IMR-90 (cell line): ENCODE data around the gene GJC1. TPM values are rescaled to one million over a fixed set of nuclear protein-coding genes. Genes with fewer than 3 reads are reported as not detected.

Experiments
- ATAC-seq: fragments of 200-7000 bp; cut with Tn5 transposase; 2 replicates; pipeline ENCODE4 v1.9.1; 2020; ENCODE audit warnings: low read depth, mild to moderate bottlenecking, moderate library complexity
- BruUV-seq: library from RNA; stranded (reverse); fragments of 400-500 nt; replicated peaks from 2 replicates; lab custom pipeline; 2021; lab: Mats Ljungman, UMichigan
- CTCF ChIA-PET: fragments of 300-600 bp; formaldehyde crosslinking; extraction: SDS; loops from one replicate; lab custom pipeline; 2021; ENCODE audit warnings: antibody characterized with exemption; lab: Yijun Ruan, JAX
- POLR2A ChIA-PET: fragments of 300-600 bp; sonication (Branson Sonifier 250); formaldehyde crosslinking; loops from one replicate; lab custom pipeline; 2022; ENCODE audit warnings: antibody characterized with exemption; ENCODE audit not compliant: unreplicated experiment; lab: Charles Lee
- DNase-seq: peaks from one replicate; pipeline ENCODE4 v3.0.0; 2013
- H2AFZ ChIP-seq: replicated peaks from 2 replicates; pipeline ENCODE3; 2013; ENCODE audit warnings: low read length, mild to moderate bottlenecking; ENCODE audit not compliant: poor library complexity
- H2AK5ac ChIP-seq: 2 replicates; pipeline ENCODE4 v1.6.1; 2013; ENCODE audit warnings: low read depth, low read length, inconsistent platforms
- H2AK9ac ChIP-seq: replicated peaks from 2 replicates; pipeline ENCODE3; 2013; ENCODE audit warnings: mild to moderate bottlenecking, low read depth, low read length, moderate library complexity; ENCODE audit not compliant: poor library complexity
- H2BK120ac ChIP-seq: 2 replicates; pipeline ENCODE4 v1.6.1; 2013; ENCODE audit warnings: low read depth, low read length, inconsistent platforms
- H2BK15ac ChIP-seq: 3 replicates; pipeline ENCODE4 v1.6.1; 2013; ENCODE audit warnings: low read depth, low read length, inconsistent platforms
- H2BK20ac ChIP-seq: 2 replicates; pipeline ENCODE4 v1.6.1; 2013; ENCODE audit warnings: low read depth, mild to moderate bottlenecking, inconsistent platforms, low read length, moderate library complexity
- H2BK5ac ChIP-seq: 2 replicates; pipeline ENCODE4 v1.6.1; 2013; ENCODE audit warnings: mild to moderate bottlenecking, low read depth, low read length, inconsistent platforms; ENCODE audit not compliant: poor library complexity, severe bottlenecking
- H3K14ac ChIP-seq: replicated peaks from 2 replicates; pipeline ENCODE4 v1.6.1; 2013; ENCODE audit warnings: low read depth, low read length, inconsistent platforms
- H3K18ac ChIP-seq: 2 replicates; pipeline ENCODE4 v1.6.1; 2013; ENCODE audit warnings: low read depth, low read length, control low read depth
- H3K23ac ChIP-seq: 2 replicates; pipeline ENCODE4 v1.6.1; 2013; ENCODE audit warnings: low read depth, low read length, inconsistent platforms
- H3K27ac ChIP-seq: 2 replicates; pipeline ENCODE4 v1.5.1; 2013; ENCODE audit warnings: mild to moderate bottlenecking, control low read depth, low read length; ENCODE audit not compliant: insufficient read depth
- H3K27me3 ChIP-seq: 2 replicates; pipeline ENCODE4 v1.6.1; 2013; ENCODE audit warnings: low read length; ENCODE audit not compliant: control insufficient read depth, insufficient read depth
- H3K36me3 ChIP-seq: 2 replicates; pipeline ENCODE4 v1.6.1; 2013; ENCODE audit warnings: low read length, mixed read lengths; ENCODE audit not compliant: control insufficient read depth, insufficient read depth
- H3K4ac ChIP-seq: 2 replicates; pipeline ENCODE4 v1.6.1; 2013; ENCODE audit warnings: low read depth, low read length, inconsistent platforms
- H3K4me1 ChIP-seq: 2 replicates; pipeline ENCODE4 v1.6.1; 2013; ENCODE audit warnings: low read length, mixed read lengths; ENCODE audit not compliant: control insufficient read depth, insufficient read depth
- H3K4me2 ChIP-seq: 2 replicates; pipeline ENCODE4 v1.6.1; 2013; ENCODE audit warnings: low read depth, mild to moderate bottlenecking, control low read depth, low read length, moderate library complexity
- H3K4me3 ChIP-seq: 2 replicates; pipeline ENCODE4 v1.5.1; 2013; ENCODE audit warnings: low read depth, mild to moderate bottlenecking, control low read depth, low read length, moderate library complexity; ENCODE audit not compliant: insufficient read depth
- H3K56ac ChIP-seq: 2 replicates; pipeline ENCODE4 v1.6.1; 2013; ENCODE audit warnings: low read length, inconsistent platforms; ENCODE audit not compliant: insufficient read depth; ENCODE audit errors: extremely low read depth
- H3K79me1 ChIP-seq, 2 experiments: 2 replicates each; pipeline ENCODE4 v1.6.1; 2013; ENCODE audit warnings: low read length in 2 of 2, inconsistent platforms in 1 of 2, low read depth in 1 of 2
- H3K9ac ChIP-seq: 2 replicates; pipeline ENCODE4 v1.6.1; 2013; ENCODE audit warnings: low read depth, low read length, control low read depth
- H3K9me1 ChIP-seq: 2 replicates; pipeline ENCODE4 v1.6.1; 2013; ENCODE audit warnings: low read length, inconsistent platforms; ENCODE audit not compliant: insufficient read depth
- H3K9me3 ChIP-seq: 2 replicates; pipeline ENCODE4 v1.6.1; 2013; ENCODE audit warnings: low read length; ENCODE audit not compliant: control insufficient read depth, insufficient read depth
- H4K20me1 ChIP-seq: 2 replicates; pipeline ENCODE4 v1.6.1; 2013; ENCODE audit warnings: low read length, inconsistent platforms; ENCODE audit not compliant: insufficient read depth
- H4K5ac ChIP-seq: 2 replicates; pipeline ENCODE4 v1.6.1; 2013; ENCODE audit warnings: mild to moderate bottlenecking, low read depth, low read length, control low read depth
- H4K8ac ChIP-seq, 2 experiments: 2 replicates each; pipeline ENCODE4 v1.6.1; 2013; ENCODE audit warnings: low read depth in 2 of 2, low read length in 2 of 2, control low read depth in 1 of 2, inconsistent platforms in 1 of 2
- H4K91ac ChIP-seq: 2 replicates; pipeline ENCODE4 v1.6.1; 2013; ENCODE audit warnings: low read depth, low read length, inconsistent platforms; ENCODE audit not compliant: insufficient read depth
- BHLHE40 ChIP-seq: fragments of 150-350 bp; IDR thresholded peaks from 2 replicates; pipeline ENCODE4 v1.6.1; 2016; ENCODE audit warnings: mild to moderate bottlenecking, low read depth, low read length
- MAFK ChIP-seq: IDR thresholded peaks from 2 replicates; pipeline ENCODE4 v1.6.1; 2012; ENCODE audit warnings: low read depth, low read length, improper control_type of control experiment
- RAD21 ChIP-seq: IDR thresholded peaks from 2 replicates; pipeline ENCODE4 v1.6.1; 2012; ENCODE audit warnings: low read length, improper control_type of control experiment
- WGBS, 2 experiments: methylation state at CpG; one replicate each; pipeline versions ENCODE4 v1.1.5 to v1.1.7; 2013; ENCODE audit warnings: missing lambda C conversion rate in 2 of 2; ENCODE audit not compliant: insufficient read length in 1 of 2; ENCODE audit errors: extremely low coverage in 2 of 2; 5-methylcytosine and 5-hydroxymethylcytosine counted together
- dilution Hi-C: fragments of 300-500 bp; cut with HindIII; formaldehyde crosslinking; loops from one replicate; pipeline ENCODE4 v1.14.3; 2018; ENCODE audit warnings: low sequenced_read_pairs; ENCODE audit not compliant: unreplicated experiment
- in situ Hi-C: fragments of 300-500 bp; cut with MboI; formaldehyde crosslinking; loops from 3 replicates; pipeline ENCODE4 v1.14.3; 2019; ENCODE audit warnings: low sequenced_read_pairs, inconsistent platforms, mixed read lengths
- intact Hi-C: fragments of 100-400 bp; cut with micrococcal nuclease; formaldehyde crosslinking; loops from 2 replicates; pipeline ENCODE4 v1.10.0; 2022
- polyA plus RNA-seq, 3 experiments: library from polyadenylated mRNA; depleted of rRNA; stranded (reverse); fragments of >200 nt; gene quantifications; 2 replicates each; pipeline ENCODE4 v1.2.3, GENCODE V29; 2012; ENCODE audit warnings: low replicate concordance in 1 of 3
- total RNA-seq: library from RNA; depleted of rRNA; stranded (reverse); fragments of >200 nt; gene quantifications from 2 replicates; pipeline ENCODE4 v1.2.3, GENCODE V29; 2012

GJC1 gene
- total and polyA plus RNA-seq, 2 of the 4 experiments (the other 2 are of a cell fraction): 23.9 to 69.7 TPM

GRCh38 chr17:44865931-44866330, 35.8 kb upstream of the GJC1 start:
- Histone ChIP-seq H3K9ac (no peak overlapping the region), H4K20me1 (no peaks in the 10 kb centered on the region; the same call in 1 of the 2 replicates), H3K79me1 (peaks cover 0 to 9% of the 10 kb centered on the region in 2 experiments; a peak in 1 of 4 replicates), H3K9me3 (no peaks in the 10 kb centered on the region), H3K4ac (no peak overlapping the region), H3K4me1 (no peaks in the 10 kb centered on the region), H2BK20ac (no peak overlapping the region), H3K27ac (no peak overlapping the region), H4K5ac (no peak overlapping the region), H3K4me3 (no peak overlapping the region), H3K14ac (no peak overlapping the region), H2AFZ (no peak overlapping the region), H3K27me3 (no peaks in the 10 kb centered on the region), H4K8ac (no peak overlapping the region), H2BK5ac (no peak overlapping the region), H3K56ac (no peak overlapping the region), H3K18ac (no peak overlapping the region), H4K91ac (no peak overlapping the region), H3K9me1 (no peaks in the 10 kb centered on the region), H3K23ac (no peak overlapping the region), H2AK9ac (no peak overlapping the region), H2BK15ac (no peak overlapping the region), H3K36me3 (peaks cover 48% of the 10 kb centered on the region), H3K4me2 (no peak overlapping the region), H2BK120ac (no peak overlapping the region), H2AK5ac (no peak overlapping the region)
- CTCF ChIA-PET: interaction anchor here (1.4 to 4.8 kb wide), 2 partner anchors 82 to 87 kb away, joined by 4 to 25 read pairs; no protein-coding TSS in a partner anchor
- dilution Hi-C loops (no loop called here), in situ Hi-C loops (no loop called here), intact Hi-C loops (loop anchor here (1.0 kb wide), 3 partner anchors 12 to 91 kb away; no protein-coding TSS in a partner anchor)
- ATAC-seq (no peak), DNase-seq (no peak)
- no TSS peak for BruUV-seq
- no CpG with 5 or more reads among the region's 6 CpGs for WGBS, 2 experiments
- POLR2A ChIA-PET: no interaction called here
- no peak for TF ChIP-seq BHLHE40
- TF ChIP-seq MAFK: no peak
- TF ChIP-seq RAD21: no peak
